Hepatocyte (in vitro differentiated cells): ENCODE results near the gene ZNF750. TPM values are rescaled to one million over a fixed set of nuclear protein-coding genes. Genes with fewer than 3 reads are reported as not detected.

ENCODE experiments used
- DNase-seq: peaks from one replicate; pipeline ENCODE4 v3.0.0-alpha.2; 2016; ENCODE audit warnings: low spot score
- H2AFZ ChIP-seq: fragments of 200-600 bp; sonication (generic); 2 replicates; pipeline ENCODE4 v1.6.0; 2016; ENCODE audit warnings: antibody characterized with exemption, mild to moderate bottlenecking
- H3K27ac ChIP-seq: fragments of 200-600 bp; sonication (generic); 2 replicates; pipeline ENCODE4 v1.5.1; 2016; ENCODE audit warnings: mild to moderate bottlenecking
- H3K27me3 ChIP-seq: fragments of 200-600 bp; sonication (generic); 2 replicates; pipeline ENCODE4 v1.6.1; 2016
- H3K36me3 ChIP-seq: fragments of 200-600 bp; sonication (generic); replicated peaks from 2 replicates; pipeline ENCODE4 v1.5.1; 2016; ENCODE audit warnings: low read depth; ENCODE audit not compliant: insufficient read depth
- H3K4me1 ChIP-seq: fragments of 200-600 bp; sonication (generic); 2 replicates; pipeline ENCODE4 v1.5.1; 2016; ENCODE audit warnings: mild to moderate bottlenecking, moderate library complexity; ENCODE audit not compliant: insufficient read depth
- H3K4me2 ChIP-seq: fragments of 200-600 bp; sonication (generic); 2 replicates; pipeline ENCODE4 v1.6.0; 2016
- H3K4me3 ChIP-seq: fragments of 200-600 bp; sonication (generic); 2 replicates; pipeline ENCODE4 v1.5.1; 2016; ENCODE audit warnings: mild to moderate bottlenecking
- H3K79me2 ChIP-seq: fragments of 200-600 bp; sonication (generic); 2 replicates; pipeline ENCODE4 v1.6.0; 2017; ENCODE audit warnings: mild to moderate bottlenecking
- H3K9me2 ChIP-seq: fragments of 200-600 bp; sonication (generic); replicated peaks from 2 replicates; pipeline ENCODE4 v1.6.0; 2017; ENCODE audit warnings: mild to moderate bottlenecking; ENCODE audit not compliant: insufficient read depth
- H3K9me3 ChIP-seq: fragments of 200-600 bp; sonication (generic); 2 replicates; pipeline ENCODE4 v1.5.1; 2016; ENCODE audit warnings: low read depth, mild to moderate bottlenecking
- H4K20me1 ChIP-seq: fragments of 200-600 bp; sonication (generic); 2 replicates; pipeline ENCODE4 v1.6.0; 2016; ENCODE audit warnings: mild to moderate bottlenecking; ENCODE audit not compliant: insufficient read depth, poor library complexity, severe bottlenecking
- EZH2 ChIP-seq: fragments of 200-600 bp; sonication (generic); IDR thresholded peaks from 2 replicates; pipeline ENCODE4 v1.6.1; 2016; ENCODE audit warnings: antibody characterized with exemption, mild to moderate bottlenecking, borderline replicate concordance
- EZH2phosphoT487 ChIP-seq: fragments of 200-600 bp; sonication (generic); IDR thresholded peaks from one replicate; pipeline ENCODE4 v1.6.1; 2018; ENCODE audit warnings: antibody characterized with exemption, mild to moderate bottlenecking, low read depth, moderate library complexity; ENCODE audit not compliant: unreplicated experiment, severe bottlenecking
- WGBS: methylation state at CpG from one replicate; pipeline ENCODE4 v1.1.6; 2016; ENCODE audit warnings: low lambda C conversion rate; ENCODE audit errors: missing lambda C conversion rate; 5-methylcytosine and 5-hydroxymethylcytosine counted together
- polyA plus RNA-seq: library from polyadenylated mRNA; unstranded; fragments of >200 nt; fragmentation: Nextera tagmentation; extraction: Ambion mirVana; gene quantifications from 2 replicates; pipeline ENCODE4 v1.2.1, GENCODE V29; 2016
- total RNA-seq: library from RNA; depleted of rRNA; stranded (reverse); fragments of >200 nt; gene quantifications from 2 replicates; pipeline ENCODE4 v1.2.3, GENCODE V29; 2014
- TF ChIP-seq, protein P1 (sequence below): fragments of 200-600 bp; sonication (generic); IDR thresholded peaks from 2 replicates; pipeline ENCODE4 v1.5.1; 2016; ENCODE audit warnings: antibody characterized with exemption, mild to moderate bottlenecking; ENCODE audit not compliant: poor library complexity

ZNF750 gene
- total and polyA plus RNA-seq, 2 experiments from 2014 or later: 0.27 to 2.1 TPM

DNA sequence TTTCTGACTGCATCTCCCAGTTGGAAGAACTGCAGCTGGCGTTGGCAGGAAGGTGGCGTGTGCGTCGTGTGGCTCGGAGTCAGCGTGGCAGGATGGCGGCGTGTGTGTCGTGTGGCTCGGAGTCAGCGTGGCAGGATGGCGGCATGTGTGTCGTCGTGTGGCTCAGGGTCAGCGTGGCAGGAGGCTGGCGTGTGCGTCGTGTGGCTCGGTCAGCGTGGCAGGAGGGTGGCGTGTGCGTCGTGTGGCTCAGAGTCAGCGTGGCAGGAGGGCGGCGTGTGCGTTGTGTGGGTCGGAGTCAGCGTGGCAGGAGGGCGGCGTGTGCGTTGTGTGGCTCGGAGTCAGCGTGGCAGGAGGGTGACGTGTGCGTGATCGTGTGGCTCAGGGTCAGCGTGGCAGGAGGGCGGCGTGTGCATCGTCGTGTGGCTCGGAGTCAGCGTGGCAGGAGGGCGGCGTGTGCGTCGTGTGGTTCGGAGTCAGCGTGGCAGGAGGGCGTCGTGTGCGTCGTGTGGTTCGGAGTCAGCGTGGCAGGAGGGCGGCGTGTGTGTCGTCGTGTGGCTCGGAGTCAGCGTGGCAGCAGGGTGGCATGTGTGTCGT lies 38.3 kb downstream of the ZNF750 start:
- Histone ChIP-seq H3K9me2 (no peaks in the 10 kb centered on the region), H3K4me1 (no peaks in the 10 kb centered on the region), H3K9me3 (no peaks in the 10 kb centered on the region), H3K36me3 (no peaks in the 10 kb centered on the region), H3K4me3 (no peak overlapping the region), H3K27me3 (no peaks in the 10 kb centered on the region), H3K79me2 (no peaks in the 10 kb centered on the region), H3K4me2 (no peak overlapping the region), H3K27ac (no peak overlapping the region), H4K20me1 (no peaks in the 10 kb centered on the region), H2AFZ (no peak overlapping the region)
- no peak for DNase-seq
- TF ChIP-seq EZH2 (no peak), EZH2phosphoT487 (no peak)
- TF ChIP-seq, protein P1, sequence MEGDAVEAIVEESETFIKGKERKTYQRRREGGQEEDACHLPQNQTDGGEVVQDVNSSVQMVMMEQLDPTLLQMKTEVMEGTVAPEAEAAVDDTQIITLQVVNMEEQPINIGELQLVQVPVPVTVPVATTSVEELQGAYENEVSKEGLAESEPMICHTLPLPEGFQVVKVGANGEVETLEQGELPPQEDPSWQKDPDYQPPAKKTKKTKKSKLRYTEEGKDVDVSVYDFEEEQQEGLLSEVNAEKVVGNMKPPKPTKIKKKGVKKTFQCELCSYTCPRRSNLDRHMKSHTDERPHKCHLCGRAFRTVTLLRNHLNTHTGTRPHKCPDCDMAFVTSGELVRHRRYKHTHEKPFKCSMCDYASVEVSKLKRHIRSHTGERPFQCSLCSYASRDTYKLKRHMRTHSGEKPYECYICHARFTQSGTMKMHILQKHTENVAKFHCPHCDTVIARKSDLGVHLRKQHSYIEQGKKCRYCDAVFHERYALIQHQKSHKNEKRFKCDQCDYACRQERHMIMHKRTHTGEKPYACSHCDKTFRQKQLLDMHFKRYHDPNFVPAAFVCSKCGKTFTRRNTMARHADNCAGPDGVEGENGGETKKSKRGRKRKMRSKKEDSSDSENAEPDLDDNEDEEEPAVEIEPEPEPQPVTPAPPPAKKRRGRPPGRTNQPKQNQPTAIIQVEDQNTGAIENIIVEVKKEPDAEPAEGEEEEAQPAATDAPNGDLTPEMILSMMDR: no peak
- 93% methylated on average over 15 of the region's 63 CpGs for WGBS

DNA sequence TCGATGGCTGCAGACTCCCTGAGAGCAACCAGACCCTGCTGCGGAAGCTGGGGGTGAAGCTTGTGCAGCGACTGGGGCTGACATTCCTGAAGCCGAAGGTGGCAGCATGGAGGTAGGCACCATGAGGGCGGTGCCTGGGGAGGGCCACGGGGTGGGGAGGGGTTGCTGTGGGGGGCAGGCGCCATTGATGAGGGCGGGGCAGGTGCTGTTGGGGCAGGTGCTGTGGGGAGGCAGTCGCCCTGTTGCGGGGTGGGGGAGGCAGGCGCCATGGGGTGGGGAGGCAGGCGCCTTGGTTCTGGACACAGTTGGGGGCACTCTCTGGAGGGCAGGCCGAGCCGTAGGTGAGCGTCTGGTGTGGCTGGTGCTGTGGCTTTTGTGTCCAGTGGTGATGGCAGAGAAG lies 38.9 kb downstream of the ZNF750 start:
- WGBS: 99% methylated on average over 12 of the region's 15 CpGs
- Histone ChIP-seq H3K4me3 (no peak overlapping the region), H3K27ac (no peak overlapping the region), H3K9me2 (no peaks in the 10 kb centered on the region), H3K36me3 (no peaks in the 10 kb centered on the region), H2AFZ (no peak overlapping the region), H3K9me3 (no peaks in the 10 kb centered on the region), H3K27me3 (no peaks in the 10 kb centered on the region), H4K20me1 (no peaks in the 10 kb centered on the region), H3K79me2 (no peaks in the 10 kb centered on the region), H3K4me1 (no peaks in the 10 kb centered on the region), H3K4me2 (no peak overlapping the region)
- DNase-seq: no peak
- no peak for TF ChIP-seq EZH2phosphoT487
- TF ChIP-seq EZH2: no peak
- TF ChIP-seq, protein P1: no peak

GRCh38 chr17:82799591-82799990 lies 40.2 kb downstream of the ZNF750 start:
- Histone ChIP-seq H3K27ac (no peak overlapping the region), H4K20me1 (no peaks in the 10 kb centered on the region), H3K9me3 (no peaks in the 10 kb centered on the region), H3K9me2 (no peaks in the 10 kb centered on the region), H3K4me3 (no peak overlapping the region), H3K79me2 (no peaks in the 10 kb centered on the region), H3K36me3 (no peaks in the 10 kb centered on the region), H3K4me1 (peaks cover 3% of the 10 kb centered on the region), H2AFZ (no peak overlapping the region), H3K4me2 (no peak overlapping the region), H3K27me3 (no peaks in the 10 kb centered on the region)
- TF ChIP-seq EZH2: no peak
- TF ChIP-seq EZH2phosphoT487: no peak
- TF ChIP-seq, protein P1: no peak
- WGBS: 88% methylated on average over 12 of the region's 16 CpGs
- DNase-seq: no peak

DNA sequence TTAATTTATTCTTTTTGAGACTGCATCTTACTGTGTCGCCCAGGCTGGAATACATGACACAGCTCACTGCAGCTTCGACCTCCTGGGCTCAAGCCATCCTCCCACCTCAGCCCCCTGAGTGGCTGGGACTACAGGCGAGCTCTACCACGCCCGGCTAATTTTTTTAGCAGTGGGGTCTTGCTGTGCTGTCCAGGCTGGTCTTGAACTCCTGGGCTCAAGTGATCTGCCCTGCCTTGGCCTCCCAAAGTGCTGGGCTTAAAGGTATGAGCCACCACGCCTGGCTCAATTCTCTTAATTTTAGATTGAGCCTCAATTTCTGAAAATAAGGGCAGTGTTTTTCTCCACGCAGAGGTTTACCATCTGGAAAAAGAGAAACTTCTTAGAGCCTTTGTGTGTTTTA lies 41.1 kb downstream of the ZNF750 start:
- TF ChIP-seq EZH2 (no peak), EZH2phosphoT487 (no peak)
- TF ChIP-seq, protein P1: no peak
- Histone ChIP-seq H3K4me1 (peaks cover 11% of the 10 kb centered on the region), H3K36me3 (no peaks in the 10 kb centered on the region), H3K27ac (no peak overlapping the region), H3K27me3 (no peaks in the 10 kb centered on the region), H3K4me2 (no peak overlapping the region), H3K9me2 (no peaks in the 10 kb centered on the region), H3K4me3 (no peak overlapping the region), H2AFZ (no peak overlapping the region), H3K9me3 (no peaks in the 10 kb centered on the region), H3K79me2 (no peaks in the 10 kb centered on the region), H4K20me1 (no peaks in the 10 kb centered on the region)
- DNase-seq: no peak
- WGBS: 97% methylated on average over 7 of the region's 7 CpGs
